ENCODE measurements around the gene NUDT14.

The NUDT14 gene

DNA sequence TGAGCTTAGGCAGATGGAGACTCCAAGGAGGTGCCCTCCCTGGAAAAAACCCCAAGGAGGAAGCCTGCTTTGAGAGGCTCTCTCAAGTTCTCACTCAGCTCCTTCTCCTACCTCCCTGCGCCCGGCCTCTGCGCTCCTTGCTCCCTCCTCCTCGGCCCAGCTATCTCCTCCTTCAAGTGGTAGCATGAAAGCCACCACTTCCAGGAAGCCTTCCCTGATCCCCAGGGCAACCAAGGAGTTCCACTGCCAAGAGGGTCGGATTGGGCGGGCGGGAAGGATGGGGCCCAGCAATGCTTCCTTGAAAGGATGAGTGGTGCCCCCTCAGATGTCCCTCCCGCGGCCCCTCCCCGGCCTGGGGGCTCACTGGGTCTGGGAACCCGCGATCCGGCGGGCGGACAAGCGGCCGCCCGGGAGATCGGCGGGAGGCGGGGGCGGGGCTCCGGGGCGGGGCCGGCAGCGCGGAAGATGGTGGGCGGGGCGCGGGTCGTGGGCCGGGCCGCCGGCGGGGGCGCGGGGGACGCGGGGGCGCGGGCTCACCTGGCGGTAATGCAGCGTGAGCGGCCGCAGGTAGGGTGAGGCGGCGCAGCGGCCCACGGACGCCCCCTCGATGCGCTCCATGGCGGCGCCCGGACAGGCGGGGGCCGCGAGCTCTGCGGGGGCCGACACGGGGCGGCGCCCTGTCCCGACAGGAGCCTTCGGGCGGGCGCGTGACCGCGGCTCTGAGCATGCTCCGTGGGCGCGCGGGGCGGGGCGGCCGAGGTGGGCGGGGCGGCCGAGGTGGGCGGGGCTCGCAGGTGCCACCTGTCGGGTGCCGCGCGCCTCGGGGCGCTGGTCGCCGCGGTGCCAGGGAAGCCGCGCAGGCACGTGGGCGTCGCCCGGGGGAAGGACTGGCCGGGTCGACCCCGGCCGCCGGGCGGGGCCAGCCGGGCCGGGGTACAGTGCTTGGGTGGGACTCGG, at the start of gene NUDT14:
Gene NUDT14, minus strand, starts transcription at position 721 of the 957 bp plus-strand sequence. Its CDS starts 103 bp downstream, at position 618.
- no peak for TF ChIP-seq JUND (IDR thresholded peaks at IDR 0.05; ENCODE audit: low read depth)
- in situ Hi-C loops (cut with HindIII; ENCODE audit: low pct_unique_long_range_greater_than_20kb, low sequenced_read_pairs): no loop called here
- DNase-seq (ENCODE audit: low read depth in 1 of 2, low spot score in 1 of 2): peak; percentile 94 to 99

DNA sequence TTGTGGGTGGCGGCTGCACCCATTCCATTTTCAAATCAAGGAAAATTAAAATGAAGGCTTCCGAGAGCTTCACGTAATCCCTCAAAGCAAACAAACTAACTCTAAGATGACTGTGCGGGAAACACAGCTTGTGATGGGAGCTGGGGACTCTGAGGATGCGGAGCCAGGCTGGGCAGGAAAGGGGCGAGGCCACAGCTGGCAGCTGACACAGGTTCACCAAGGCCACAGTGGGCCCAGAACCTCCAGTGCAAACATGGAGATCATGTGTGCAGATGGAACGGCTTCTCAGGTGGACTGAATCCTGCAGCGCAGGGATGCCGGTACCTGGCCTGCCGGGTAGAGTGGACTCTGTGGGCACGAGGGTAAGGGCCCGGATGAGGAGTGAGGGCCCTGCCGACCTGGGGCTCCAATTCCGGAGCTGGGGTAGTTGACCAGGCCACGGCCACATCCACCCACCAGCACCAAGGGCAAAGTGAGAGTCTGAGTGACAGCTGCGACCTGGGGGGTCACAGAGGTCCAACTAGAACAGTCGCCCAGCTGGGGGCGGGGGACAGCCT, 48.1 kb upstream of the NUDT14 start:
- no peak for DNase-seq (ENCODE audit: low read depth in 1 of 2, low spot score in 1 of 2)
- in situ Hi-C loops (cut with HindIII; ENCODE audit: low pct_unique_long_range_greater_than_20kb, low sequenced_read_pairs): no loop called here
- TF ChIP-seq JUND (IDR thresholded peaks at IDR 0.05; ENCODE audit: low read depth): no peak

- TF ChIP-seq JUND (IDR thresholded peaks at IDR 0.05; ENCODE audit: low read depth): no peak
- in situ Hi-C loops (cut with HindIII; ENCODE audit: low pct_unique_long_range_greater_than_20kb, low sequenced_read_pairs): no loop called here
These were observed 47.5 kb upstream of the NUDT14 start for GRCh38 chr14:105228562-105228961.

GRCh38 chr14:105227346-105227745, 46.2 kb upstream of the NUDT14 start:
- TF ChIP-seq JUND (IDR thresholded peaks at IDR 0.05; ENCODE audit: low read depth): no peak
- in situ Hi-C loops (cut with HindIII; ENCODE audit: low pct_unique_long_range_greater_than_20kb, low sequenced_read_pairs): no loop called here
- no peak for DNase-seq (ENCODE audit: low read depth in 1 of 2, low spot score in 1 of 2)

More at GRCh38 chr14:105228562-105228961, 47.5 kb upstream of the NUDT14 start:
- no peak for DNase-seq (ENCODE audit: low read depth in 1 of 2, low spot score in 1 of 2)

GRCh38 chr14:105226198-105226597, 45.1 kb upstream of the NUDT14 start:
- in situ Hi-C loops (cut with HindIII; ENCODE audit: low pct_unique_long_range_greater_than_20kb, low sequenced_read_pairs): no loop called here
- no peak for DNase-seq (ENCODE audit: low read depth in 1 of 2, low spot score in 1 of 2)
- TF ChIP-seq JUND (IDR thresholded peaks at IDR 0.05; ENCODE audit: low read depth): no peak

GRCh38 chr14:105224845-105225570, 43.9 kb upstream of the NUDT14 start:
- TF ChIP-seq JUND (IDR thresholded peaks at IDR 0.05; ENCODE audit: low read depth): no peak
- in situ Hi-C loops (cut with HindIII; ENCODE audit: low pct_unique_long_range_greater_than_20kb, low sequenced_read_pairs): no loop called here
- peak in 1 of 2 experiments; percentile 35 for DNase-seq (ENCODE audit: low read depth in 1 of 2, low spot score in 1 of 2)

GRCh38 chr14:105223770-105224544, 42.8 kb upstream of the NUDT14 start:
- TF ChIP-seq JUND (IDR thresholded peaks at IDR 0.05; ENCODE audit: low read depth): no peak
- in situ Hi-C loops (cut with HindIII; ENCODE audit: low pct_unique_long_range_greater_than_20kb, low sequenced_read_pairs): no loop called here
- DNase-seq (ENCODE audit: low read depth in 1 of 2, low spot score in 1 of 2): no peak

DNA sequence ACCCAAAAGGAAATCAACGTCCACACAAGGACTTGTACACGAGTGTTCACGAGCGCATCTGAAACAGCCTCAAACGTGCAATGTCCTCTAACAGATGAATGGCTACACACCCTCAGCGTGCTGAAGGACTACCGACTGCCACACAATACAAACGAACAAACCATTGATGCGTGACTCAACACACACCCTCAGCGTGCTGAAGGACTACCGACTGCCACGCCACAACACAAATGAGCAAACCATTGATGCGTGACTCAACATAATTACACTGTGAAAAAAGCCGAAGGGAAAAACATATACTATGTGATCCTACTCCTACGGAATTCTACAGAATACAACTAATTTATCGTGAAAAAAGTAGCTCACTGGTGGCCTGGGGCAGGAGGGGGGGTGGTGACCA, 42.1 kb upstream of the NUDT14 start:
- in situ Hi-C loops (cut with HindIII; ENCODE audit: low pct_unique_long_range_greater_than_20kb, low sequenced_read_pairs): no loop called here
- DNase-seq (ENCODE audit: low read depth in 1 of 2, low spot score in 1 of 2): no peak
- TF ChIP-seq JUND (IDR thresholded peaks at IDR 0.05; ENCODE audit: low read depth): no peak

DNA sequence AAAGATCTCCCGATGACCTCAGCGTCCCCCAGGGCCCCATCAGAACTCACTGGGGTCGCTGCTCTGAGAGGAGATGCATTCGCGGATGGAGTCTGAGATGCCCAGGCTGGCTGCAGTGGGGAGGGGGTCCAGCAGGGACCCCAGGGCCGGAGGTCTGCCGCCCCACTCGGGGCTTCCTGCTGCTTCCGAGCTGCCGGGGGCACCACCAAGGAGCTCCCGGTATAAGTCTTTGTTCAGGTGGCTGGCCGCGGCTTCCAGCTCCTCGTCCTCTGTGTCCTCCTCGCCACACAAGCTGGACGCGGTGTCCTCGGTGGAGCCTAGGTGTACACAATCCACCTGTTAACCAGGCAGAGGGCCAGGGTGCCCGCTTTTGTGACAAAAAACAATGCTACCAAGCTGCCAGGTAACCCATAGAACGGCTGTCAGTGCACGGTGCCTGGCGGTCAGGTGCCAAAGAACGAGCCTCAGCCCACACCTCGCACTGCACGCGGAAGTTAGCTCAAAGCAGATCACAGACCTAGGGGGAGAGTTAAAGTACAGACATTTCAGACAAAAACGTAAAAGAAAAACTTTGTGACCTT, 40.6 kb upstream of the NUDT14 start:
- no peak for DNase-seq (ENCODE audit: low read depth in 1 of 2, low spot score in 1 of 2)
- in situ Hi-C loops (cut with HindIII; ENCODE audit: low pct_unique_long_range_greater_than_20kb, low sequenced_read_pairs): no loop called here
- no peak for TF ChIP-seq JUND (IDR thresholded peaks at IDR 0.05; ENCODE audit: low read depth)

DNA sequence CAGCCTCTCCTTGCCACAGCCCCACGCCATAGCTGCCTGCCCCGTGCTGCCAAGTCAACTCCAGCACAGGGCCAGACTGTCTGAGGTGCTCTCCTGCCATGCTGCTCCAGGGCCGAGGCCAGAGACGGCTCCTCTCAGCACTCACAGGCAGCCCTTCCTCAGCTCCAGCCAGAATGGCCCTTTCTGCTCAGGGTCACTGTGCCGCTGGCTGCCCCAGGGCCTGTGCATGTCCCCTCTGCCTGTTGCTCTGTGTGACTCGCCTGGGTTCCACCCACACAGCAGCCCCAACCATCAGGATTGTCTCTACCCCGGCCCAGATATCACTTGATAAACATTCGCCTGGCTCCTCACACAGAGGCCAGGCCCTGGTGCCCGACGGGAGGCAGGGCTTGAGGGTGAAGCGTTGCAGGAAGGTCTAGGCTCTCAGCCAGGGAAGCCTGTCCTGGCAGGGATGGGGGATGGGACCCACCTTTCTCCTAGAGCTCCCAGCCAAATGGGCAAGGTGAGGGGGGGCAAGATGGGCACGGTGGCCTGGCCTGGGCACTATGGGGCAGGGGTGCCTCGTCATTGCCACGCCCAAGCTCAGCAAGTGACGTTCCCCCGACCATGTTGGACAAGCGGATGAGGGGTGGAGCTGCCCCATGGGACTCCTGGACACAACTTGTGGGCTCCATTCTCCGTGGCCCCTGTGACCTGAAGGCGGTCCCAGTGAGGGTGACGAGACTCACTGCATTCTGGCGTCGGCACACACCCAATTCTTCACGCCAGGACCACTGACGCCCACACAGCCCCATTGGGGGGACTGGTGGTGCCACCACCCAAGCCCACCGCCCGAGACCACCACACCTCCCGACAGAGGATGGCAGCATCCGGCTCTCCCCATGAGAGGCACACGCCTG, 39.8 kb upstream of the NUDT14 start:
- no peak for TF ChIP-seq JUND (IDR thresholded peaks at IDR 0.05; ENCODE audit: low read depth)
- in situ Hi-C loops (cut with HindIII; ENCODE audit: low pct_unique_long_range_greater_than_20kb, low sequenced_read_pairs): no loop called here
- no peak for DNase-seq (ENCODE audit: low read depth in 1 of 2, low spot score in 1 of 2)

DNA sequence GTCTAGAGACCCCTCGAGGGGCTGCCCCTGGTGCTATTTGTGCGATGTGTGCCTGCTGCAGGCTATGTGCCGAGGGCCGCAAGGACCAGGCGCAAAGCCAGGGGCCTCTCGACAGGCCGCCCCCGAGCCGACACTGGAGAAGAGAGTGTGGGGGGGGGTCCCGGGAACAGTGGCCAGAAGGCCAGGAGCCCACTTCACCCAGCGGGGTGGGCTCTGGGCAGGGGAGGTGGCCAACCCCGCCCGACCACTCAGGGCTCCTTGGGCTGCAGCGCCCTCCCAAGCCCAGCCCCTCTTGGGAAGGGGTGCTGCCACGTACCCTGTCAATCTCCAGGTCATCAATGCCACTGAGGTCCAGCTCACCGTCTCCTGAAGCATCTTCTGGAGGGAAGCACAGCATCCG, 38.6 kb upstream of the NUDT14 start:
- TF ChIP-seq JUND (IDR thresholded peaks at IDR 0.05; ENCODE audit: low read depth): no peak
- DNase-seq (ENCODE audit: low read depth in 1 of 2, low spot score in 1 of 2): no peak
- in situ Hi-C loops (cut with HindIII; ENCODE audit: low pct_unique_long_range_greater_than_20kb, low sequenced_read_pairs): no loop called here

Data from T47D (cell line).